AG08396 (cell line): ENCODE data around the gene BCL2.

Experiments
- DNase-seq: peaks from one replicate; pipeline ENCODE4 v3.0.0; 2012; ENCODE audit warnings: low spot score, mixed read lengths

Gene BCL2

DNA sequence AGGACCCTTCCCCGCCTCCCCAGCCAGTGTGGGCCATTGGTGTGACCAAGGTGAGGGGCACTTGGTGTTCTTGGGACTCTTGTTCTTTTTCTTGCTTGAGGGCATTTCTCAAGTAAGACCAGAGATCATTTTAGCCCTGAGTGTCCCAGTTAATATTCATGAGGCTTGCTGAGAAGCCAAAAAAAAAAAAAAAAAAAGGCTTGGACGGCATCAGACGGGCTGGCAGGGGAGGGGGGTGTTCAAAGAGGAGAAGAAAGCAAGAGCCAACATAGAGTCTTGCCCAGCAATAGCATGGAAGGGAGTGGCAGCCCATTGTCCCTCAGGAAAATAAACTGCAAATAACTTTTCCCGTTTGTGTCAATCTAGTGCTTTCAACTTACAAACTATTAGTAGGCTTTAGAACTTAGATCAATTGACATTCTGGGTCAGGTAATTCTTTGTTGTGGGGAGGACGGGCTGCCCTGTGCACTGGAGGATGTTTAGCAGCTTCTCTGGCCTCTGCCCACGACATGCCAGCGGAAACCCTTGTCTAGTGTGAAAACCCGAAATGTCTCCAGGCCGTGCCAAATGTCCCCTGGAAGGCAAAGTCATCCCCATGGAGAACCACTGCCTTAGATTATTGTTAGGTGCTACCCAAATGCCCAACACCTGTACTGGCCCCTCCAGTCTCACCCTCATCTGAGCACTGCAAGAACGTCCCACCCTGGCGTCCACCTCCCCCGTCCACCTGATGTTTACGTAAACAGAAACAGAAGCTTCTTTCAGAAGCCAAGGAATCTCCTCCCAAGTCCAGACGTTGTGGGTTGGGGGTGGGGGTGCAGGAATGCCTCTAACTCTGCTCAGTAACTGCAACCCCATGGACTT, 163.4 kb downstream of the BCL2 start:
- no peak for DNase-seq

DNA sequence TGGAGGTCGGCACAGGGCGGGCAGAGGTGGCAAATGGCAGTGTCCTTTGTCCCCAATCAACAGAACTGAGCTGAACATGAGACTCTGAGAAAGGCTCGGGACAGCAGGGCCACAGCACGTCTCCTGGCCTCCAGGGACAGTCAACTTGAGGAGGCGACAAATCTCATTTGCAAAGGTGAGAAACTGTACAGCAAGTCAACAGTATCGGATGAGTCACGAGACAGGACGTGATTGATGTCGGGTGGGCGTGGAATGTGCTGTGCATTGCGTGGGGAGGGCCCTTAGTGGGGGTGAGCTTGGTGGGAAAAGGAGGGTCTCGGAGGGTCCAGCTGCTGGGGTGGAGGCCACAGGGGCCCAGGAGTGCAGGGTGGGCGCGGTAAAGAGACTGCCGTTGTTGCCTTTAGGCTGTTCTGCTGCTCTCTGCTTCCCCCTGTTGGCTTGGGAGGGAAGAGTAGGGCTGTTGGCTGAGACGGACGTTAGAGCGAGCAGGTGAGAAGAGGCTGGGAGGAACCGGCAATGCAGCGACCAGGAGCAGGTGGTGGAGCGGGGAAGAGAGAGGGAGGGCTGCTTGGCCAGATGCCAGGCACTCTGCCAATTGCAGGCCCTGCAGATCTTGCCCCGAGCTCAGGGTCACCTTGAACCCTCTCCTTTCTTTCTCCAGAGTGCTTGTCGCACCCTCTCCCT, 164.3 kb downstream of the BCL2 start:
- DNase-seq, result no peak

- DNase-seq, result no peak
Observed at GRCh38 chr18:63154350-63155152, 165.0 kb downstream of the BCL2 start.

- DNase-seq, result no peak
Observed at GRCh38 chr18:63152791-63153190, 166.8 kb downstream of the BCL2 start.

GRCh38 chr18:63152096-63152495, 167.5 kb downstream of the BCL2 start:
- no peak for DNase-seq

GRCh38 chr18:63151539-63151938, 168.0 kb downstream of the BCL2 start:
- DNase-seq, result no peak

DNA sequence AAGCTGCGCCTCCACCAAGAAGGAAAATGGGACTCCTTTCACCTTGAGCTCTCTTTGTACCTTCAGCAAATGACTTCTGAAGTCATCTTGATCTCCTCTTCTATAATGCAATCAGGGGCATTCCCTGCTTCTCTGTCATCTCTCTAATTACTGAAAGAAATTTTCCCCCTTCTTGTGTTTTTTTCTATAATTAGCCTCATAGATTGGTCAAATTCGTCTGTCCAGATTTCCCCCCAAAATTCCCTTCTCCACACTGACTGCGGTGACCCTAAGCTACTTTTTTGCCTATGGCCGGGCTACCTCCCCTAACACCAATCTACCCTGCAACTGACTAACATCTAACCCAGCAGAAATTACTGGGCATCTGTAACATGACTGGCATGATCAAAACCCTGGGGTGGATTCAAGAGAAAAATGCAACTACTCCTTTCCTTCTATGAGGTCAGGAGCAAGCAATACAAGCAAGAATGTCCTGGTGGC, 168.6 kb downstream of the BCL2 start:
- no peak for DNase-seq

DNA sequence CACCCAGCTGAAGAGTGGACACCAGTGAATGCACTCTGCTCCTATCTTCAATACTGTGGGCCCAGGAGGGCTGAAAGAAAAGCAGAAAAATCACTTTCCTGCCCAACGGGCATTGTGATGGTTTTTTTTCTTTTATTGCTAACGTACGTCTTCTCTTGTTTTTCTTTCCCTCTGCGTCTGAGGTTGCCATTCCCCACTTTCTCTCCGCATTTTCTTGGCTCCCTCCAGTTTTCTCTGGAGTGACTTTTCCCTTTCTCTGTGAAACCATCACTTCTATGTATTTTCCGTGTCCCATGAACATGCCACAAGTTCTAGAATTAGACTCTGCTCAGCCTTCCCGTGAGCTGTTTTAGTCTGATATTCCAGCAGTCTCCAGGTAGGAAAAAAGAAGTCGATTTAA, 169.2 kb downstream of the BCL2 start:
- no peak for DNase-seq

DNA sequence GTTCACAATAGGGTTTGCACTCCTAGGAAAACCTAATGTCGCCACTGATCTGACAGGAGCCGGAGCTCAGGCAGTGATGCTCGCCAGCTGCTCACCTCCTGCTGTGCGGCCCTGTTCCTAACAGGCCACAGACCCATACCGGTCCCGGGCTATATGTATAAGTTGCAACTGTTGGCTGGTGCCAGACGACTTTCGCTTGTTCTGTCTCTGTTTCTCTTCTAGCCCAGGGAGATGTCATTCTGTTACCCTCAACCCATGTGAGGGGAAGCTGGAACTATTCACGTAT, 170.3 kb downstream of the BCL2 start:
- no peak for DNase-seq

GRCh38 chr18:63148449-63149301, 170.9 kb downstream of the BCL2 start:
- peak; percentile 28 for DNase-seq

DNA sequence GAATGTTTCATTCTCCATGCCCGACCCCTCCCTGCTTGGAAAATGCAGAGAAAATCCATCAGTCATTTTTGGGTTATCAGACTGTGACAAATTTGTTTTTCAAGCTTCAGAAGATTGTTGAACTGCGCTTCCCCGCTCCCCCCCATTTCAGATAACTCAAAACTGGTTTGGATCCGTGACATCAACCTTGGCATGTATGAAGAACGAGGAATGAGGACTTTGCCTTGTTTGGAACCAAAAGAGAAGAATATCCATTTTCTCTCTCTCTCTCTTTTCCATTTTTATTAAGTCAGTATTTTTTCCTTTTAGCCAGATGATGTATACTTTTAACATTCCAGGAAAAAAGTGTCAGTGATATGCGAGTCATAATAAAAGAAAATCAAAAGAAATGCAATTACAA, 171.6 kb downstream of the BCL2 start:
- DNase-seq, result no peak

- no peak for DNase-seq
Observed at GRCh38 chr18:63146828-63147409, 172.7 kb downstream of the BCL2 start.

DNA sequence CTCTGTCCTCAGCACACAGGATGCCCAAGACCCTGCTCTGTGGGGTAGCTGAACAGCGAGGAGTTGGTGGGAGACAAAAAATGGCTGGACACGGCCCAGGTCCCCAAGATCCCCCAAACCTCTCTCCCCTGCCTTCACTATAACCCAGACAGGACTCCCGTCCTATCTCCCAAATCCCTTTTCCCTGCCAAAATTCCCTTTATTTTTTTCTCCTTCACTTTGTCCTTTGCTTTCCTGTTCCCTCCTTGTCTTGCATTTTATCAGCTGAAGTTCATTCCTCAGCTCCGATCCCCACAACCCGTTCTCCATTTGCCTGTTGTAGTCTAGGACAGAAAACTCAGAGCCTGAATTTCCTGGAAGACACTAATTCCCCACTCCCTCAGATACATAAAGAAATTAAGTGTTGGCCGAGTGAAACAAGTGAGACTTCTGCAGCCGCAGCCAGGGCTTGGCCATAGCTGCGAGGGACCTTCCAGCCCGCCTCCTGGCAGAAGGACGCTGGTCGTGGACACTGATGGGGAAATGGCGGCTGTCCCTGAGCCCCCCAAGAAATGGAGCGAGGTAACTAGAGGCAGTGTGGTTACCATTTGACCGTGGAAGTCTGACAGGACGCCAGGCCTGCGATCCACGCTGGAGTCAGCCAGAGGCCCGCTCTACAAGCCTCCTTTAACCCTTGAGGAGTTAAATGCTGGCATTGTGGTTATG, 173.6 kb downstream of the BCL2 start:
- no peak for DNase-seq

GRCh38 chr18:63145166-63145850, 174.3 kb downstream of the BCL2 start:
- DNase-seq, result no peak

GRCh38 chr18:63144748-63145147, 174.8 kb downstream of the BCL2 start:
- no peak for DNase-seq

GRCh38 chr18:63143330-63143771, 176.2 kb downstream of the BCL2 start:
- no peak for DNase-seq

- DNase-seq, result no peak
Observed at GRCh38 chr18:63142594-63143225, 176.9 kb downstream of the BCL2 start.

- DNase-seq, result no peak
Observed at GRCh38 chr18:63141778-63142176, 177.8 kb downstream of the BCL2 start.

- DNase-seq, result no peak
Observed at GRCh38 chr18:63140997-63141777, 178.4 kb downstream of the BCL2 start.
